HG03457 (cell line): Measurements from ENCODE around the gene HS3ST5.

ENCODE experiments used
- ATAC-seq: cut with Tn5 transposase; IDR thresholded peaks from one replicate; pipeline ENCODE4 v1.9.1; 2021; ENCODE audit warnings: moderate number of reproducible peaks; ENCODE audit not compliant: unreplicated experiment

HS3ST5 gene, protein sequence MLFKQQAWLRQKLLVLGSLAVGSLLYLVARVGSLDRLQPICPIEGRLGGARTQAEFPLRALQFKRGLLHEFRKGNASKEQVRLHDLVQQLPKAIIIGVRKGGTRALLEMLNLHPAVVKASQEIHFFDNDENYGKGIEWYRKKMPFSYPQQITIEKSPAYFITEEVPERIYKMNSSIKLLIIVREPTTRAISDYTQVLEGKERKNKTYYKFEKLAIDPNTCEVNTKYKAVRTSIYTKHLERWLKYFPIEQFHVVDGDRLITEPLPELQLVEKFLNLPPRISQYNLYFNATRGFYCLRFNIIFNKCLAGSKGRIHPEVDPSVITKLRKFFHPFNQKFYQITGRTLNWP

DNA sequence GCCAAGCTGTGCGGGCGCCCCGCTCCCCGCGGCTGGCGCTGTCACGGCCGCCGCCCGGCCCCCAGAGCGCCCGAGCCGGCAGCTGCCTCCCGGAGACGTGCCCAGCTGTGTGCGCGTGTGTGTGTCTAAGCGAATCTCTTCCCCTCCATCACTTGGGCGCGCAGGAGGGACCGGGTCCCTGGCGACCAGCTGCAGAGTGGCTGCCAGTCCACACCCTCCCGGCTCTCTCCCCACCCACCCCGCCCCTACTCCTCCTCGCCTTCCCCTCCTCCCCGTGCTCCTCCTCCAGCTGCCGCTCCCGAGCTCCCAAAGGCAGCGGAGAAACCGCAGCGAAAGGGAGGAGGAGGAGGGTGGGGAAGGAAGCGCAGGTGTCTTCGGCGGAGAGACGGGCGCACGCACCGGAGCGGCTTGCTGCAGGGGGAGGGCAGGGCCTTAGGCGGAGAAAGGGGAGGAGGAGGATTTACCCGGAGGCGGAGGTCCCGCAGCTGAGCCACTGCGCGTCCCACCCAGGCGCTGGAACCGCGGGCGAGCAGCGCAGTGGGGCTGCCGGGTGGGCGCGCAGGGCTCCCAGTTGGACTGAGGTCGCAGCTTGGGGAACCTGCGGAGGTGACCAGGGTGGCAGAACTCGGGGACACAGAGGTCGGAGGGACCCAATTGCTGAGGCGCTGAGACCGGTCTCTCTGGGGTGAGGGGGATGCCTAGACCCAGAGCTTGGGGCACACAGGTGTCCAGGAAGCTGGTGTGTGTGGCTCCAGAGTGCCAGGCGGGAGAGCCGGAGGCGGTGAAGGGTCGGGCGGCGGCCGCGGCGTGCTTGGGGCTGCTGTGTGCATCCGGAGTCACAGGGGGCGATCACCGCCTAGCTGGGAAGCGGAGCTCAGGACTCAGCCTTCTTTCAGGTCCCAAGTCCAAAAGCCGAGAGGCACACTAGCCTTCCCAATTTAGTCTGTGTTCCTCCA is at the start of gene HS3ST5:
Gene HS3ST5 (minus strand): TSS at position 198 of the 956 bp plus-strand sequence. CDS start 280,178 bp downstream, outside the sequence.
- ATAC-seq: no peak

DNA sequence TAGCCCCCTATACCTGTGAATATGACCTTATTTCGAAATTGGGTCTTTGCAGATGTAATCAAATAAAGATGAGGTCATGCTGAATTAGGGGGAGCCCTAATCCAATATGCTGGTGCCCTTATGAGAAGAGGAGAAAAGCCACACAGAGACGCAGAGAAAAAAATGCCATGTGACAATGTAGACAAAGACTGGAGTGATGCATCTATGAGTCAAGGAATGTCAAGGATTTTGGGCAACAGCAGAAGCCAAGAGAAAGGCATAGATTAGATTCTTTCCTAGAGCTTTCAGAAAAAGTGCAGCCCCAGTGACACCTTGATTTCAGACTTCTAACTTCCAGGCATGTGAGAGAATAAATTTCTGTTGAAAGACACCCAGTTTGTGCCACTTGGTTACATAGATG is 47.4 kb upstream of the HS3ST5 start:
- no peak for ATAC-seq

DNA sequence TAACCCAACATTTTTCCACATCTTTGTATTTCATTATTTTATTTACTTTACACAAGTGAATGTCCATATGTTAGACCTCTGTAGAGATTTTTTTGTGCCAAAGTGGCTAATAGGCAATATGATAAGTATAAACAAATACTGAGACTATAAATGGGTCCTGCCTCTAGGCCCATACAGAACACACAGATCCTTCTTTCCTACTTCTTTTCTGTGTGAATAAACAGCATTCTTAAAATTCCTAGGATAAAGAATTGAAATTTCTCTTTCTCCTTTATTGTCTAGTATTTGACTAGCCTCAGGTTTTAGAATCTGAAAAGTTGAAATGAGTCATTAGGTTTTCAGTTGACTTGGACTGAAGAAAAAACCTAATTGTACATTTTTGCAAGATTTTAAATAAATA is 46.3 kb upstream of the HS3ST5 start:
- ATAC-seq: no peak

DNA sequence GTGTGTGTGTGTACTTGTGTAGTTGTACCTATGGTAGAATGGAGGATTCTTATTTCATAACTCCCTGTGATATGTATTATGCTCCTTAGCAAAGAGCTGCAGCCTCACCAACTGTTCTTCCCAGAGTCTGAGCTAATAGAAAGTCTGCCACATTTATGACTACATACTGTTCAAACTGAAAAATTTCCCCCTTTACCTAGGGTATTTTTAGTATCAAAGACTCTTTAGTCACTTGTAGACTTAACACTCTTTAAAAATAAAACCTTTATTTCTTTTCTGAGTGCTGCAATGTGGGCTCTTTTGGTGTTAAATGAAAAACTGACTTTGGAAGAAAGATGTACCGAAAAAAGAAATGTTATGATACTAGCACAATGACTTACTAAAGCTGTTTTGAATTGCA is 39.6 kb upstream of the HS3ST5 start:
- no peak for ATAC-seq

DNA sequence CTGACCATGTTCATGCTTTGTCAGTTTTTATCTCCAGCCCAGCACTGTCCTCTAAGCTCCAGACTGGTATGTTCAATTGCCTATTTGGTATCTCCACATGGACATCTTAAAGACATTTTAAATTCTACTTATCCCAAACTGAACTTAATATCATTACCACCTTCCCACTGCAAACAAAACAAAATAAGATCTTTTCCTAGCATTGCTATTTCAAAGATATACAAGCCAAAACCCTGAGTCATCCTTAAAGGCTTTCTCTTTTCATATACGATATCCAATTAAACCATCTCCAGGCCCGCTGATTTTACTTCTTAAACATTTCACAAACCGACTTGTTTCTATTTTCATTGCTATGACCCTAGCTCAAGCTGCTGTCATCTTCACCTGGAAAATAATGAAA is 35.1 kb upstream of the HS3ST5 start:
- no peak for ATAC-seq

- no peak for ATAC-seq
These were observed 33.9 kb upstream of the HS3ST5 start for GRCh38 chr6:114376611-114377175.

GRCh38 chr6:114375541-114376192 is 32.8 kb upstream of the HS3ST5 start:
- no peak for ATAC-seq

DNA sequence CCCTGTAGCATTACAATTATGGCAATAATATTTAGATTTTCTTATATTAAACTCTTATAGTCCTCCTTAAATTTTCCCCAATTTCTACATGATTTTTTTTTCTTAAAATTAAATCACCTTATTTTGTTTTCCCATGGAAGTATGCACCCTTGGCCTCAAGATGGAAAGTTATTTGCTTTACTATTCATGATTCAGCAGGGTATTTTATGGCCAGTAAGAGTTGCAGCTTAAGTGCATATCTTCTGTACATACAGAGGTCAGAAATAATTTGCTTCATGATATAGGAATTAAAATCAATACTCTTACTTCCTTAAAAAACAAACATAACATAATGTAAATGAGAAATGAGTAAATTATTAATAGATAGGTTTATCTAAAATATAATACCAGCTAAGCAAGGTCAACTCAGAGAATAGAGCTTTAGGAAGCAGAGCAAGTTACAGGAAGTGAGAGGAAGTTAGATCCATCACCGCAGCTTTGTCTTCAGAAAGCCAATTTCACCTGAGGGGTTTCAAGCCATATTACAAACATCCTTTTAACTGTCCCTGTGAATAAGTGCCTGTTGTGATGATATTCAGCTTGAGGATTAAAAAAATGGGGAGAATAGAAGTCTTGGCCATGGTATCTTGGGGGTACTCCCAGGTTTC is 24.6 kb upstream of the HS3ST5 start:
- ATAC-seq: no peak

DNA sequence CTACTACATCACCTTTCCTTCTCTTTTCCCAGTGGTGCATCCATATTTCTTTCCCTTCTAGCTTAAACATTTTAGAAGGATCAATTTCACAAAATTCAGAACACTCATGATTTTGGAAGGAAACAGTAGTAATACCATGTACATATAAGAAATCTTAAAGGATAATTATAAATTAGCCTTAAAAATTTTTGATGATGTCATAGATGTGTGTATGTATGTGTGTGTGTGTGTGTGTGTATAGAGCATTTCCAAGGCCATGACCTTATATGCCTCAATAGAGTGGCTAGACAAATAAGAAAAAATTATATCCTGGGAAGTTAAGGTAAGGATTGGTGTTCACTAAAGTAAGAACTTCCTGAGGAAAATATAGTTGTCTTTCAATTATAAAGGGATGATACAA is 24.1 kb upstream of the HS3ST5 start:
- ATAC-seq: no peak

- no peak for ATAC-seq
These were observed 21.5 kb upstream of the HS3ST5 start for GRCh38 chr6:114364301-114364700.

- ATAC-seq: no peak
These were observed 20.1 kb upstream of the HS3ST5 start for GRCh38 chr6:114362957-114363356.

DNA sequence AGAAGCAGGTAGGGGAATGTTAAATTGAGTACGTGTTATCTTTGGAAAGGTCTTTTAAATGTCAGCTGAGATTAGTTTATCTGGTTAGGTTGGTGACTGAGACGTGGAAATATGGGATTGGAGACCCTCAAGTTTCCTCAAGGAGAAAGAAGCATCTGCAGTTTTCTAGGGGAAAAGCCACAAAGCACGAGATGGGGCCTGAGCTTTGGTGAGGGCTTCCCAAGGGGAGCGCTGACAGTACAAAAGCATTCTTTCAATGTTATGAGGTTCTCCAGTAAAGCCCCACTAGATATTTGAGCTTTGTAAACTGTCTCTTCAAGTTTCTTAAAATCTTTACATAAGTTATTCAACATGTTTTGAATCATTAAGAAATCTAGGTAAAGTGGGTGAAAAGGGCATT is 19.6 kb upstream of the HS3ST5 start:
- ATAC-seq: no peak

GRCh38 chr6:114361036-114361435 is 18.2 kb upstream of the HS3ST5 start:
- no peak for ATAC-seq

- ATAC-seq: no peak
These were observed 12.5 kb upstream of the HS3ST5 start for GRCh38 chr6:114355300-114355699.

DNA sequence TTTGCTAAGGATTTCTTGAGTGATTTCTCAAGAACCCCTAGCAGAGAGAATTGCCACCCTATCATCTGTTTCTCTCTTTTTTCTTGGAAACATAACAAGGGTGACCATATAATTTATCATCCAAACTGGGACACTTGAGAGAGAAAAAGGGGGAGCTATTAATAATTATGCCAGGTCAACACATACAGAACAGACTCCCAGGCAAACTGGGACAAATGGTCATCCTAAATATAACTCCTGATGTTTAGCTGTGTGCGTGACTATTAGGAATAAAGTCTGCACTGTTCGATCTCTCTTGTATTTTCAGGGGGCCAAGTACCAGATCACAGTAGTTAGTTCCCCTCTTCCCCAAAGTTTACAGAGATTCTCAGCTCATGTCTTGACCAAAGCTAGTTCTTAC is 11.7 kb upstream of the HS3ST5 start:
- ATAC-seq: no peak

DNA sequence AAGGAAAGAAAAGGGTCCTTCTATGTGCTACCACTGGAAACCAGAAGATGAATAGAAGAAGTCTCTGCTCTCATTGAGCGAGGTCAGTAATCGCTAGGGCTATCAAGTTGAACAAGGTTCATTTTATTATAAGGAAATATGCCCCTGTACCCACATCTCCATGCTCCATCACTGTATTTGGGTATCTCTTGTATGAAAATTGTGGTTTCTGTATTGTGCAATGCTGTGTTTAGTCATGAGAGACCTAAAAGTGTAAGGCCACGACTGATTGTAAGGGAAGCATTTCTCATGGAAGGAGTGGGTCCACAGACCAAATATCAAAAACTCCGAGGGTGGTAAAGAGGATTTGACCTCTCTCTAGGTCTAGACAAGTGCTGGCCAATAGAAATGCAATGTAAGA is 3.6 kb upstream of the HS3ST5 start:
- no peak for ATAC-seq

GRCh38 chr6:114344971-114345275 is 2.1 kb upstream of the HS3ST5 start:
- ATAC-seq: no peak

DNA sequence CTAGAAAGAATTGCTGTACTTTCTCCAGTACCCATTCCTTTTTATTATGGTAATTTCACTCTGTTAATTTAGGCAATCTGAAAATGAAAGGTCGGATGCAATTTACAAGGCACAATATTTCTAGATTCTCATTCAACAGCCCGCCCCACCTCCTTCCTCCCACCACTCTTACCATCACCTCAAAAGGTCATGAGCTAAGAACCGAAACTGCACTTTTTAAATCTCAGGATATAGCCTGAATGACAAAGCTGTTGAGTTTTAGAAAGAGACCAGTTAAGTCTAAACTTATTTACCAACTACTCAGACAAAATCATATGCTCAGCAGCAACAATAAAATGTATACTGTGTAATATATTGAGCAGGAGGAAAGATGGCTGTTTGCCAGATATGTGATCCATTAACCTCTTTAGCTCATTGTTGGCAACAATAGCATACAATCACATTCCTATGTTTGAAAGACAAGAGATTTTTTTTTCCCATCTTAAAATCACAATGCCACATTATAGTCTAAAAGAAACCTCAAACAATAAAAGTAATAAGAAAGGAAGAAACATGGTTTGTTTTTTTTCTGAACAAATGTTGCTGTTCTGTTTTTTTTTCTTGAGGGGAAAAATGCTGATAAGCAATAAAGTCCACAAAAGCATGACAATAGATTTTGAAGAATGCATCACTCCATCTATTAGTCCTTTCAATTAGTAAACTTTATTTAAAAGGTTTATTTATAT is 1.6 kb upstream of the HS3ST5 start:
- ATAC-seq: no peak

DNA sequence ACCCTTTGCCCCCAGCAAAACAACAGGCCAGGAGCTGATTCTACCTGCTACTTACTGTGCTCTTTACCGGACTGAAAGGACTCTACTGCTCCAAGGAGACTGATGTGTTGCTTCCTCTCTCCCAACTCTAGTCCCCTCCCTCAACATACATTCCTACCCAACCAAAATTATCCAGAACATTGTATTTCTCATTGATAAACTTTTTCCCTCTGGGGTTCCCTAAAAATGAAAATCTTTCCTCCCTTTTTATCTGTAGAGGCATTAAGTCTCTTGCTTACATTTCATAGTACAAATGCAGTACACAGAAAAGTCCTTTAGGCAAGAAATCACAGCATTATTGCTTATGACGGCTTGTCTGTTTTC is 940 bp upstream of the HS3ST5 start:
- ATAC-seq: no peak

DNA sequence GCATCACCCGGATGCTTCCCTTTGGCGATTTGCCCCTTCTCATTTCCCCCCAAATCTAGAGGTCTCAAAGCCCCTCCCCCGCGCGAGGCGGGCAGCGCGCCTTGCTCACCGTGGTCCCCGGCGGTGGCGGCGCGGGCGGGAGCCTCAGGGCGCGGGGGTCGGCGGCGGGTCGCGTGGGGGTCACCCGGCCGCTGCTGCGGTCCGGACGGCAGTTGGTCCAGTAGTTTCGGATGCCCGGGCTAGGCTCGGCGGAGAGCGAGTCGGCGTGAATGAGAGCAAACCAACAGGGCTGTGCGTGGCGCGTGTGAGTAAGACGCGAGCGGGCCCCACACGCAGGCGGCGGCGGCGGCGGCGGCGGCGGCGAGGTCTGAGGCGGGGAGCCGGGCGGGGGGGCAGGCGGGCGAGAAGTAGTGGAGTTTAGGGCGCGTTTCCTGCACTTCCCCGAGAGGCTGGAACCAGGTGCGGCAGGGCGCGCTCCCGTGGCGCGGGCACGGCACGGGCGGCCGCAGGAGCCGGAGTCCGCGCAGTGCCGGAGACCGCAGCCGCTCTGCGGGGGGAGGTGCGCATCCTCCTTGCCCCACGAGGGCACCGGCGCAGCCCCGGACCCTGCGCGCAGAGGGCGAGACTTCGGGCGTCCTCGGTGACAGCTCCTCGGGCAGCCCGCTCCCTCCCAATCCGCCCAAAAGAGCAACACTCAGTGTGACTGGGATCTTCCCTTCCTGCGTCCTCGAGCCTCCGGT is 567 bp downstream of the HS3ST5 start:
- ATAC-seq: no peak
